8988T (cell line): ENCODE data around the gene S100A6.
"Not testable (repeated sequence)": the region's sequence is repeated elsewhere in the genome, so short reads cannot be mapped to it uniquely, and the experiment has no call there.

Source experiments
- DNase-seq: peaks from one replicate; pipeline ENCODE4 v3.0.0; 2011

S100A6 gene

GRCh38 chr1:153526132-153526543 is 9.7 kb downstream of the S100A6 start:
- no peak for DNase-seq

GRCh38 chr1:153525088-153525728 is 10.6 kb downstream of the S100A6 start:
- no peak for DNase-seq

- DNase-seq, result not testable (repeated sequence)
Measured at GRCh38 chr1:153522353-153523048, 13.3 kb downstream of the S100A6 start.

GRCh38 chr1:153521808-153522207 is 14.0 kb downstream of the S100A6 start:
- not testable (repeated sequence) for DNase-seq

- no peak for DNase-seq
Measured at GRCh38 chr1:153520818-153521476, 14.8 kb downstream of the S100A6 start.

GRCh38 chr1:153520137-153520691 is 15.6 kb downstream of the S100A6 start:
- not testable (repeated sequence) for DNase-seq

GRCh38 chr1:153519242-153519641 is 16.5 kb downstream of the S100A6 start:
- DNase-seq, result no peak

GRCh38 chr1:153515504-153516394 is 20.0 kb downstream of the S100A6 start:
- no peak for DNase-seq

GRCh38 chr1:153513666-153514065 is 22.1 kb downstream of the S100A6 start:
- DNase-seq, result no peak

- no peak for DNase-seq
Measured at GRCh38 chr1:153513023-153513422, 22.8 kb downstream of the S100A6 start.

- DNase-seq, result peak; percentile 67
Measured at GRCh38 chr1:153510984-153511410, 24.8 kb downstream of the S100A6 start.

GRCh38 chr1:153509729-153510354 is 25.9 kb downstream of the S100A6 start:
- peak; percentile 50 for DNase-seq

- no peak for DNase-seq
Measured at GRCh38 chr1:153509036-153509435, 26.8 kb downstream of the S100A6 start.

GRCh38 chr1:153507926-153508583 is 27.7 kb downstream of the S100A6 start:
- DNase-seq, result no peak

GRCh38 chr1:153506831-153507413 is 28.9 kb downstream of the S100A6 start:
- DNase-seq, result no peak

- DNase-seq, result no peak
Measured at GRCh38 chr1:153506386-153506785, 29.4 kb downstream of the S100A6 start.

- DNase-seq, result no peak
Measured at GRCh38 chr1:153505576-153505975, 30.2 kb downstream of the S100A6 start.

- no peak for DNase-seq
Measured at GRCh38 chr1:153503766-153504165, 32.0 kb downstream of the S100A6 start.

- DNase-seq, result no peak
Measured at GRCh38 chr1:153498746-153499145, 37.0 kb downstream of the S100A6 start.

- no peak for DNase-seq
Measured at GRCh38 chr1:153495536-153495935, 40.3 kb downstream of the S100A6 start.

- no peak for DNase-seq
Measured at GRCh38 chr1:153494976-153495535, 40.7 kb downstream of the S100A6 start.
